GOT3 (cell line): ENCODE measurements around the gene AUTS2.

Experiments used
- DNase-seq: peaks from one replicate; lab custom pipeline; 2025; ENCODE audit warnings: mixed read lengths; lab: John Stamatoyannopoulos, UW

AUTS2 gene

GRCh38 chr7:69857014-69857413, 258.7 kb downstream of the AUTS2 start:
- DNase-seq: no peak

GRCh38 chr7:69858471-69858870, 260.2 kb downstream of the AUTS2 start:
- no peak for DNase-seq

GRCh38 chr7:69859342-69859741, 261.1 kb downstream of the AUTS2 start:
- DNase-seq: no peak

GRCh38 chr7:69860486-69860885, 262.2 kb downstream of the AUTS2 start:
- no peak for DNase-seq

GRCh38 chr7:69860941-69861622, 262.8 kb downstream of the AUTS2 start:
- DNase-seq: no peak

GRCh38 chr7:69862413-69863064, 264.3 kb downstream of the AUTS2 start:
- no peak for DNase-seq

GRCh38 chr7:69864274-69864673, 266.0 kb downstream of the AUTS2 start:
- no peak for DNase-seq

GRCh38 chr7:69864822-69865221, 266.5 kb downstream of the AUTS2 start:
- DNase-seq: no peak

GRCh38 chr7:69868921-69869320, 270.6 kb downstream of the AUTS2 start:
- no peak for DNase-seq

- DNase-seq: no peak
Measured at GRCh38 chr7:69871213-69871885, 273.1 kb downstream of the AUTS2 start.

- no peak for DNase-seq
Measured at GRCh38 chr7:69871886-69872569, 273.8 kb downstream of the AUTS2 start.

GRCh38 chr7:69873512-69873911, 275.2 kb downstream of the AUTS2 start:
- DNase-seq: no peak

GRCh38 chr7:69878015-69878414, 279.7 kb downstream of the AUTS2 start:
- DNase-seq: no peak

GRCh38 chr7:69878591-69878990, 280.3 kb downstream of the AUTS2 start:
- no peak for DNase-seq

- no peak for DNase-seq
Measured at GRCh38 chr7:69879989-69880388, 281.7 kb downstream of the AUTS2 start.

- DNase-seq: no peak
Measured at GRCh38 chr7:69880840-69881239, 282.6 kb downstream of the AUTS2 start.

GRCh38 chr7:69882269-69882668, 284.0 kb downstream of the AUTS2 start:
- DNase-seq: no peak

- DNase-seq: no peak
Measured at GRCh38 chr7:69883399-69883891, 285.2 kb downstream of the AUTS2 start.

- DNase-seq: no peak
Measured at GRCh38 chr7:69885431-69885830, 287.2 kb downstream of the AUTS2 start.

- no peak for DNase-seq
Measured at GRCh38 chr7:69889338-69889975, 291.2 kb downstream of the AUTS2 start.

GRCh38 chr7:69889976-69890351, 291.7 kb downstream of the AUTS2 start:
- DNase-seq: no peak

GRCh38 chr7:69892790-69893189, 294.5 kb downstream of the AUTS2 start:
- no peak for DNase-seq
